Uterus (tissue), 4 donors: ENCODE data around the gene AUTS2. TPM values are rescaled to one million over a fixed set of nuclear protein-coding genes. Genes with fewer than 3 reads are reported as not detected.

Experiments used
- DNase-seq, 2 donors: peaks; one replicate each; pipeline ENCODE4 v3.0.0-alpha.2; 2019 to 2020
- H3K27ac ChIP-seq, 2 donors: fragments of 200-600 bp; sonication (generic); 1 replicate in 1 of 2; 2 replicates in 1 of 2; pipeline ENCODE4 v1.5.1; 2016 to 2018
- H3K27me3 ChIP-seq, 2 donors: fragments of 200-600 bp; sonication (generic); one replicate each; pipeline ENCODE4 v1.5.1; 2018 to 2019; ENCODE audit warnings: control low read depth in 1 of 2
- H3K36me3 ChIP-seq, 2 donors: fragments of 200-600 bp; sonication (generic); one replicate each; pipeline ENCODE4 v1.5.1; 2019; ENCODE audit warnings: control low read depth in 1 of 2
- H3K4me1 ChIP-seq, 2 donors: fragments of 200-600 bp; sonication (generic); one replicate each; pipeline ENCODE4 v1.5.1; 2018 to 2019; ENCODE audit warnings: control low read depth in 1 of 2
- H3K4me3 ChIP-seq, 2 donors: fragments of 200-600 bp; sonication (generic); 1 replicate in 1 of 2; 2 replicates in 1 of 2; pipeline ENCODE4 v1.5.1; 2018 to 2019; ENCODE audit warnings: mild to moderate bottlenecking in 1 of 2
- H3K9me3 ChIP-seq, 2 donors: fragments of 200-600 bp; sonication (generic); one replicate each; pipeline ENCODE4 v1.5.1; 2019; ENCODE audit warnings: control low read depth in 1 of 2
- POLR2A ChIP-seq, 2 donors: fragments of 450-650 bp; IDR thresholded peaks; one replicate each; pipeline ENCODE4 v1.6.1; 2016; ENCODE audit warnings: antibody characterized with exemption in 2 of 2, mild to moderate bottlenecking in 1 of 2, moderate library complexity in 1 of 2
- intact Hi-C: fragments of 100-400 bp; cut with DNase I; formaldehyde crosslinking; loops from one replicate; pipeline ENCODE4 v1.15.1; 2023; ENCODE audit warnings: low total_unique reads
- total RNA-seq, 4 donors: library from RNA; depleted of rRNA in 3 of 4; stranded (reverse); fragments of >200 nt in 3 of 4; gene quantifications; one replicate each; pipeline versions ENCODE4 v1.1.0 to v1.2.4, GENCODE V29; 2014 to 2023
- TF ChIP-seq, protein P1 (sequence below), 4 experiments: fragments of 200-600 bp in 2 of 4; fragments of 450-650 bp in 2 of 4; sonication (generic) in 2 of 4; IDR thresholded peaks; one replicate each; pipeline ENCODE4 v1.5.1; 2016 to 2019; ENCODE audit warnings: antibody characterized with exemption in 4 of 4, mild to moderate bottlenecking in 2 of 4, moderate library complexity in 1 of 4
- donor health status: DM: yes; HTN: yes; CAD: no.

AUTS2 gene
- total RNA-seq, 4 donors from 2014 or later: 10.5 to 58.2 (median 30.0) TPM

DNA sequence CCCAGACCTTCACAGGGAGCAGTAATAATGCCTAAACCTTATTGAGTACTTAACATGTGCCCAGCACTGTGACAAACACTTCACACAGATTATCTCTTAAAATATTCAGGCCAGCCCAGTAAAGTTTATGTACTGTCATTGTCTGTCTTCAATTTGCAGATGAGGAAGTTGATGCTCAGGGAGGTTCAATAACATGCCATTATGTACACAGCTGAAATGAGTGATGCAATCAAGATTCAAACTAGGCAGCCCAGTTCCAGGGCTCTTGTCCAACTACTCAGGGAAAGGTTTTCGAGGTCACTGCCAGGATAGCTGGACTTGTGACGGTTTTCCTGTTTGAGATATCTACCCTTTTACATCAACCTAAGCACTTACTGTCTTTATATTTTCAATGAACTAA, 56.1 kb downstream of the AUTS2 start:
- intact Hi-C loops: no loop called here
- Histone ChIP-seq H3K4me3 (no peak overlapping the region), H3K9me3 (no peaks in the 10 kb centered on the region), H3K27ac (no peak overlapping the region), H3K27me3 (no peaks in the 10 kb centered on the region), H3K4me1 (no peaks in the 10 kb centered on the region), H3K36me3 (no peaks in the 10 kb centered on the region)
- no peak for DNase-seq
- TF ChIP-seq, protein P1, sequence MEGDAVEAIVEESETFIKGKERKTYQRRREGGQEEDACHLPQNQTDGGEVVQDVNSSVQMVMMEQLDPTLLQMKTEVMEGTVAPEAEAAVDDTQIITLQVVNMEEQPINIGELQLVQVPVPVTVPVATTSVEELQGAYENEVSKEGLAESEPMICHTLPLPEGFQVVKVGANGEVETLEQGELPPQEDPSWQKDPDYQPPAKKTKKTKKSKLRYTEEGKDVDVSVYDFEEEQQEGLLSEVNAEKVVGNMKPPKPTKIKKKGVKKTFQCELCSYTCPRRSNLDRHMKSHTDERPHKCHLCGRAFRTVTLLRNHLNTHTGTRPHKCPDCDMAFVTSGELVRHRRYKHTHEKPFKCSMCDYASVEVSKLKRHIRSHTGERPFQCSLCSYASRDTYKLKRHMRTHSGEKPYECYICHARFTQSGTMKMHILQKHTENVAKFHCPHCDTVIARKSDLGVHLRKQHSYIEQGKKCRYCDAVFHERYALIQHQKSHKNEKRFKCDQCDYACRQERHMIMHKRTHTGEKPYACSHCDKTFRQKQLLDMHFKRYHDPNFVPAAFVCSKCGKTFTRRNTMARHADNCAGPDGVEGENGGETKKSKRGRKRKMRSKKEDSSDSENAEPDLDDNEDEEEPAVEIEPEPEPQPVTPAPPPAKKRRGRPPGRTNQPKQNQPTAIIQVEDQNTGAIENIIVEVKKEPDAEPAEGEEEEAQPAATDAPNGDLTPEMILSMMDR (IDR thresholded peaks at IDR 0.05): no peak
- TF ChIP-seq POLR2A (IDR thresholded peaks at IDR 0.05): no peak

DNA sequence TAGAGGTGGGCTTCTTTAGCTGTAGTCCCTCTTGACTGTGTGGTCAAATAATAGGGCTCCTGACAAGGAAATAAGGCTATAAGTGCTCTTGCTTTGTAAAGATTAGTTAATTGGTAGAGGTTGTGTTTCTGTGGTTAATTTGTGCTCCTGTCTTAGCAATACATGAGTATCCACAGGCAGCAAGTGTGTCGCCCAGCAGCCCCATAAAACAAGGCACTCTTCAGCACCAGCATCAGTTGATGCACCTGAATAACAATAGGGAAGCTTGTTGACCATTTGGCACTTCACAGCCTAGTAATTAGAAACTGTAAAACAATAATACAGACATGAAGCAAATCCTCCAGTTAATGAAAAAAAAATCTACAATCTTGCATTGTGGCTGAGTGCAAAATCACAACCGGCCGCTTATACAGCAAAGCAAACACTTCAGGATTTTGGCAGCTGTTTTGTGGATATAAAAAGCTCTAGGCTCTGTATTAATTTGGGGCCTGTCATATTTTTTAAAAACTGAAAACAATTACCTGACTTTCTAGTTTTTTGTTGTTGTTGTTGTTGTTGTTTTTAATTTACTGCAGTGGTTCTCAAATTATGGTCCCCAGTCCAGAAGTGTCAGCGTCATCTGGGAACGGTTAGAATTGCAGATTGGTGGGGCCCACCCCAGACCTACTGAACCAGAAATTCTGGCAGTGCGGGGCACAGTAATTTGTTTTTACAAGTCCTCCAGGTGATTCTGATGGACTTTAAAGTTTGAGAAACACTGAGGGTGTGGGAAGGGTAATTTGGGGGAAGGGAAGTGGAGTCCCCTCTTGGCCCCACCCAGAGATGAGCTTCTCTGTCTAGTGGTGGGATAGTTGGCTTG, 56.8 kb downstream of the AUTS2 start:
- H3K36me3 ChIP-seq: no peaks in the 10 kb centered on the region
- no peaks in the 10 kb centered on the region for H3K9me3 ChIP-seq
- intact Hi-C loops: no loop called here
- no peak for DNase-seq
- no peak overlapping the region for H3K4me3 ChIP-seq
- H3K27me3 ChIP-seq: no peaks in the 10 kb centered on the region
- no peak overlapping the region for H3K27ac ChIP-seq
- no peak for TF ChIP-seq POLR2A (IDR thresholded peaks at IDR 0.05)
- TF ChIP-seq, protein P1 (IDR thresholded peaks at IDR 0.05): no peak
- H3K4me1 ChIP-seq: no peaks in the 10 kb centered on the region

GRCh38 chr7:69656077-69656476, 57.8 kb downstream of the AUTS2 start:
- no peak overlapping the region for H3K27ac ChIP-seq
- no peak for DNase-seq
- intact Hi-C loops: no loop called here
- H3K36me3 ChIP-seq: no peaks in the 10 kb centered on the region
- no peak for TF ChIP-seq POLR2A (IDR thresholded peaks at IDR 0.05)
- TF ChIP-seq, protein P1 (IDR thresholded peaks at IDR 0.05): no peak
- H3K27me3 ChIP-seq: no peaks in the 10 kb centered on the region
- H3K9me3 ChIP-seq: no peaks in the 10 kb centered on the region
- H3K4me3 ChIP-seq: no peak overlapping the region
- no peaks in the 10 kb centered on the region for H3K4me1 ChIP-seq

GRCh38 chr7:69656890-69657289, 58.6 kb downstream of the AUTS2 start:
- Histone ChIP-seq H3K4me3 (no peak overlapping the region), H3K4me1 (no peaks in the 10 kb centered on the region)

DNA sequence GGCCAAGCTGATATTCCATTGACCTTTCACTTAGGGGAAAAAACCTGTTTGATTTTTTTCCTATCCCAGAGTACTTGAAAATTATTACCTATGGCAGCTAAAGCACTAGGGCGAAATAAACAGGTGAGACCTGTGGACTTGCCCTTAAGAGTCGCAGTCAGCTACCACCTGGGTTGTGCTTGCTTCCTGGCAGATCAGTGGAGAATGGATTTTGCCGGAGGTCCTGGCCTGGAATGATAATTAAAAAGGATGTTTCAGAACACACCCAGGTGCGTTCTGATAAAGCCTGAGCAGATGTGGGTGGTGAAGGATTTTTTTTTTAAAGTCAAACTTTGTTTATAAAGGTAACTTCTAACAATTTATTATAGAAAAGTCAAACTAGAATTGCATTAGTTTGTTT, 59.1 kb downstream of the AUTS2 start:
- Histone ChIP-seq H3K27ac (no peak overlapping the region), H3K27me3 (no peaks in the 10 kb centered on the region), H3K4me3 (no peak overlapping the region), H3K9me3 (no peaks in the 10 kb centered on the region), H3K4me1 (no peaks in the 10 kb centered on the region), H3K36me3 (no peaks in the 10 kb centered on the region)
- intact Hi-C loops: no loop called here
- DNase-seq: no peak
- TF ChIP-seq, protein P1 (IDR thresholded peaks at IDR 0.05): no peak
- no peak for TF ChIP-seq POLR2A (IDR thresholded peaks at IDR 0.05)

More at GRCh38 chr7:69656890-69657289, 58.6 kb downstream of the AUTS2 start:
- no peaks in the 10 kb centered on the region for H3K27me3 ChIP-seq
- H3K27ac ChIP-seq: peak overlapping the region in 1 of 2 donors; percentile 41
- H3K9me3 ChIP-seq: no peaks in the 10 kb centered on the region
- intact Hi-C loops: no loop called here
- DNase-seq: peak; percentile 53 to 61
- TF ChIP-seq POLR2A (IDR thresholded peaks at IDR 0.05): no peak
- TF ChIP-seq, protein P1 (IDR thresholded peaks at IDR 0.05): no peak
- no peaks in the 10 kb centered on the region for H3K36me3 ChIP-seq
